Liver (tissue), 9 donors: ENCODE measurements around the gene DNAJB1. TPM values are rescaled to one million over a fixed set of nuclear protein-coding genes. Genes with fewer than 3 reads are reported as not detected.

Source experiments
- DNase-seq: peaks from one replicate; pipeline ENCODE4 v3.0.0-alpha.2; 2017; ENCODE audit warnings: low spot score
- H3K27ac ChIP-seq, 2 donors: one replicate each; pipeline ENCODE4 v1.7.0; 2013; ENCODE audit warnings: inconsistent platforms in 2 of 2, low read length in 2 of 2, control low read depth in 1 of 2, low read depth in 1 of 2, mild to moderate bottlenecking in 1 of 2
- H3K27me3 ChIP-seq, 4 donors: one replicate each; pipeline versions ENCODE4 v1.6.1 to v1.7.0; 2013; ENCODE audit warnings: low read length in 3 of 4, inconsistent platforms in 1 of 4, mild to moderate bottlenecking in 1 of 4, moderate library complexity in 1 of 4; ENCODE audit not compliant: control insufficient read depth in 4 of 4, insufficient read depth in 4 of 4
- H3K36me3 ChIP-seq, 4 donors: one replicate each; pipeline versions ENCODE4 v1.6.1 to v1.7.0; 2013; ENCODE audit warnings: low read length in 3 of 4, mild to moderate bottlenecking in 3 of 4, low read depth in 1 of 4, moderate library complexity in 1 of 4; ENCODE audit not compliant: control insufficient read depth in 4 of 4, insufficient read depth in 3 of 4
- H3K4me1 ChIP-seq, 4 donors: one replicate each; pipeline versions ENCODE4 v1.6.1 to v1.7.0; 2013; ENCODE audit warnings: low read length in 3 of 4, mild to moderate bottlenecking in 3 of 4, moderate library complexity in 1 of 4; ENCODE audit not compliant: control insufficient read depth in 4 of 4, insufficient read depth in 4 of 4
- H3K4me3 ChIP-seq, 3 donors: one replicate each; pipeline versions ENCODE4 v1.6.1 to v1.7.0; 2013; ENCODE audit warnings: low read length in 3 of 3, control low read depth in 1 of 3, low read depth in 1 of 3, mild to moderate bottlenecking in 1 of 3
- H3K9ac ChIP-seq, 2 donors: one replicate each; pipeline ENCODE4 v1.7.0; 2013; ENCODE audit warnings: low read length in 2 of 2, mild to moderate bottlenecking in 2 of 2, moderate library complexity in 2 of 2, control low read depth in 1 of 2, low read depth in 1 of 2
- H3K9me3 ChIP-seq, 4 donors: one replicate each; pipeline versions ENCODE4 v1.6.1 to v1.7.0; 2013; ENCODE audit warnings: low read length in 3 of 4; ENCODE audit not compliant: control insufficient read depth in 4 of 4
- ATF3 ChIP-seq: IDR thresholded peaks from 2 replicates; pipeline ENCODE4 v1.6.1; 2016; ENCODE audit warnings: antibody characterized with exemption
- CTCF ChIP-seq: fragments of 150-350 bp; IDR thresholded peaks from 2 replicates; pipeline ENCODE4 v1.5.1; 2017; ENCODE audit warnings: improper control_type of control experiment, low read depth, low read length; ENCODE audit not compliant: missing input control
- EGR1 ChIP-seq, 2 donors: IDR thresholded peaks; 2 replicates each; pipeline ENCODE4 v1.6.1; 2016 to 2018; ENCODE audit warnings: antibody characterized with exemption in 2 of 2, low read depth in 2 of 2
- FOXA1 ChIP-seq: IDR thresholded peaks from 2 replicates; pipeline ENCODE4 v1.6.1; 2016; ENCODE audit warnings: antibody characterized with exemption
- FOXA2 ChIP-seq: IDR thresholded peaks from 2 replicates; pipeline ENCODE4 v1.6.1; 2016; ENCODE audit warnings: antibody characterized with exemption
- GABPA ChIP-seq, 2 donors: IDR thresholded peaks in 1 of 2; conservative IDR thresholded peaks in 1 of 2; 2 replicates each; pipeline ENCODE4 v1.6.1; 2016; ENCODE audit warnings: antibody characterized with exemption in 2 of 2, mild to moderate bottlenecking in 1 of 2, moderate library complexity in 1 of 2
- HNF4A ChIP-seq, 2 donors: conservative IDR thresholded peaks; 2 replicates each; pipeline ENCODE4 v1.6.1; 2016; ENCODE audit warnings: antibody characterized with exemption in 2 of 2, mild to moderate bottlenecking in 2 of 2
- HNF4G ChIP-seq: IDR thresholded peaks from 2 replicates; pipeline ENCODE4 v1.6.1; 2016; ENCODE audit warnings: antibody characterized with exemption
- JUND ChIP-seq, 2 donors: IDR thresholded peaks; 2 replicates each; pipeline ENCODE4 v1.6.1; 2016; ENCODE audit warnings: antibody characterized with exemption in 2 of 2
- MAX ChIP-seq: IDR thresholded peaks from 2 replicates; pipeline ENCODE4 v1.6.1; 2016; ENCODE audit warnings: antibody characterized with exemption
- NR2F2 ChIP-seq: IDR thresholded peaks from 2 replicates; pipeline ENCODE4 v1.6.1; 2016; ENCODE audit warnings: antibody characterized with exemption
- RAD21 ChIP-seq, 2 donors: IDR thresholded peaks; 2 replicates each; pipeline ENCODE4 v1.6.1; 2016; ENCODE audit warnings: antibody characterized with exemption in 2 of 2, mild to moderate bottlenecking in 2 of 2
- REST ChIP-seq: IDR thresholded peaks from 2 replicates; pipeline ENCODE4 v1.6.1; 2016; ENCODE audit warnings: antibody characterized with exemption, mild to moderate bottlenecking
- RXRA ChIP-seq, 2 donors: IDR thresholded peaks; 2 replicates each; pipeline ENCODE4 v1.6.1; 2017 to 2018; ENCODE audit warnings: antibody characterized with exemption in 2 of 2, mild to moderate bottlenecking in 1 of 2
- SP1 ChIP-seq: IDR thresholded peaks from 2 replicates; pipeline ENCODE4 v1.6.1; 2018; ENCODE audit warnings: antibody characterized with exemption, mild to moderate bottlenecking
- TAF1 ChIP-seq: conservative IDR thresholded peaks from 2 replicates; pipeline ENCODE4 v1.6.1; 2016; ENCODE audit warnings: antibody characterized with exemption, mild to moderate bottlenecking
- YY1 ChIP-seq: IDR thresholded peaks from 2 replicates; pipeline ENCODE4 v1.6.1; 2016; ENCODE audit warnings: antibody characterized with exemption, mild to moderate bottlenecking
- ZBTB33 ChIP-seq: IDR thresholded peaks from 2 replicates; pipeline ENCODE4 v1.6.1; 2016; ENCODE audit warnings: antibody characterized with exemption
- WGBS: extraction: QIAGEN DNeasy Blood & Tissue Kit; methylation state at CpG from one replicate; pipeline ENCODE4 v1.1.7; 2013; 5-methylcytosine and 5-hydroxymethylcytosine counted together
- polyA plus RNA-seq, 2 donors: library from polyadenylated mRNA; stranded (reverse) in 1 of 2; unstranded in 1 of 2; fragments of 200-250 nt in 1 of 2; fragments of >200 nt in 1 of 2; fragmentation: Nextera tagmentation in 1 of 2; extraction: Ambion mirVana in 1 of 2; gene quantifications; one replicate each; pipeline versions ENCODE4 v1.2.1 to v1.2.3, GENCODE V29; 2013 to 2015
- total RNA-seq, 2 donors: library from RNA; depleted of rRNA; stranded (reverse); fragments of >200 nt; gene quantifications; one replicate each; pipeline ENCODE4 v1.2.3, GENCODE V29; 2014
- donor health status: healthy.
- donor health status: healthy.
- donor health status: healthy.
- donor health status: healthy.
- donor health status: healthy.

DNAJB1 gene
- total and polyA plus RNA-seq, 4 donors = 29.4 to 43.0 (median 34.5) TPM

GRCh38 chr19:14529254-14530004, 11.2 kb upstream of the DNAJB1 start, which contains the start of gene TECR:
Gene TECR, plus strand, starts transcription at chr19:14529594. Its CDS starts 103 bp downstream, at chr19:14529697.
- Histone ChIP-seq H3K4me3 (peak within 1 kb of the TSS; percentile 60 to 99 (median 76)), H3K27me3 (no peaks in the 10 kb centered on the region), H3K9me3 (no peaks in the 10 kb centered on the region), H3K27ac (peak within 1 kb of the TSS; percentile 80 to 97), H3K9ac (peak within 1 kb of the TSS; percentile 74 to 94), H3K4me1 (peaks cover 0 to 18% (median 6%) of the 10 kb centered on the region in 4 donors), H3K36me3 (no peaks in the 10 kb centered on the region)
- TF ChIP-seq RAD21 (IDR thresholded peaks at IDR 0.05) (peak in 1 of 2 donors; percentile 7), SP1 (peak; percentile 94), ZBTB33 (no peak), ATF3 (no peak), HNF4A (conservative IDR thresholded peaks at IDR 0.05) (peak in 1 of 2 donors; percentile 19), YY1 (peak; percentile 66), RXRA (IDR thresholded peaks at IDR 0.05) (peak in 1 of 2 donors; percentile 34), GABPA (IDR thresholded peaks at IDR 0.05 in 1 of 2, conservative IDR thresholded peaks at IDR 0.05 in 1 of 2) (peak in 1 of 2 donors; percentile 63), CTCF (no peak), JUND (IDR thresholded peaks at IDR 0.05) (no peak), REST (peak; percentile 81), HNF4G (no peak), MAX (peak; percentile 42), NR2F2 (no peak), FOXA1 (peak; percentile 19), FOXA2 (no peak), EGR1 (IDR thresholded peaks at IDR 0.05; ENCODE audit: low read depth in 2 of 2) (peak; percentile 97 to 99), TAF1 (peak; percentile 86)
- DNase-seq = peak; percentile 100
- WGBS = under 1% methylated on average over 59 of the region's 59 CpGs
